ENCODE data around the gene CYP11A1.

DNA sequence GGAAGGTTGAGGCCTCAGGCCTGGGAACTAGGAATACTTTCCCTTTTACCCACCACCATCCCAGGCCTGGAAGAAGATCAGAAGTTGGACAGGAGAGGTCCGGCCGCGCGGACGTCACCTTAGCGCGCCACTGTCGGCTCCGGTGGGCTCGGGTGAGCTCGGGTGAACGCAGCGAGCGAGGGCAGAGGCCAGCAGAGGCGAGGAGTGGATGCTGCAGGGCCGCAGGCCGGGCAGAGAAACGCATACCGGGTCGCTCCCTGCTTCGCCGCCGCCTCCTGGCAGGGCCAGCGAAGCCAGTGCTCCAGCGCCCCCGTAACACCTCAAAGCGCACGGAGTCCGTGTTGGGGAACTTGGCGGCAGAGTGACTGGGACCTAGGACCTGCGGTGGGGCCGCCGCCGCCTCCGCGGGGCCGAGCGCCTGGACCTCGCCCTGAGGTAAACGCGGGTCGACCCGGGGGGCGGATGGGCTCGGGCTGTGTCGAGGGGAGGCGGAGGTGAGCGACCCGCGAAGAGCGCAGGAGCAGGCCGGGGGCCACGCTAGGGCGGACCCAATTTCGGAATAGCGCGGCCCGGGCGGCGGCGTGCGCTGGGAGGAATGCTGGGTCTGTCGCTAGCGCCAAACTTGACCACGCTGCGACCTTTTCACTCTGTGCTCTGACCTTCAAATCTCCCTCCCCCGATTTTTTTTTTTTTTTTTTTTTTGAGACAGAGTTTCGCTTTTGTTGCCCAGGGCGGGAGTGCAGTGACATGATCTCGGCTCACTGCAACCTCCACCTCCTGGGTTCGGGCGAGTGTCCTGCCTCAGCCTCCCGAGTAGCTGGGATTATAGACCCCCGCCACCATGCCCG is 1.6 kb downstream of the CYP11A1 start:
- TF ChIP-seq CTCF (conservative IDR thresholded peaks at IDR 0.05) (no peak), ZFX (IDR thresholded peaks at IDR 0.05) (no peak)
